GM18870 (cell line): ENCODE results near the gene EFCAB13.
"Not testable (repeated sequence)": the region's sequence is repeated elsewhere in the genome, so short reads cannot be mapped to it uniquely, and the experiment has no call there.

ENCODE experiments used
- ATAC-seq: cut with Tn5 transposase; IDR thresholded peaks from one replicate; pipeline ENCODE4 v1.9.1; 2021; ENCODE audit warnings: moderate library complexity; ENCODE audit not compliant: unreplicated experiment

The EFCAB13 gene

DNA sequence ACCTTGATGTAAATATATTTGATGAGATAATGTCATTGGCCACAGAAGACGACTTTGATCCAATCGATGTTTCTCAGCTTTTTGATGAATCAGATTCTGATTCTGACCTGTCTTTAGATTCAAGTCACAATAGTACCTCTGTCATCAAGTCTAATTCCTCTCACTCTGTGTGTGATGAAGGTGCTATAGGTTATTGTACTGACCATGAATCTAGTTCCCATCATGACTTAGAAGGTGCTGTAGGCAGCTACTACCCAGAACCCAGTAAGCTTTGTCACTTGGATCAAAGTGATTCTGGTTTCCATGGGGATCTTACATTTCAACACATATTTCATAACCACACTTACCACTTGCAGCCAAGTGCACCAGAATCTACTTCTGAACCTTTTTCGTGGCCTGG, 101.5 kb downstream of the EFCAB13 start:
- not testable (repeated sequence) for ATAC-seq

DNA sequence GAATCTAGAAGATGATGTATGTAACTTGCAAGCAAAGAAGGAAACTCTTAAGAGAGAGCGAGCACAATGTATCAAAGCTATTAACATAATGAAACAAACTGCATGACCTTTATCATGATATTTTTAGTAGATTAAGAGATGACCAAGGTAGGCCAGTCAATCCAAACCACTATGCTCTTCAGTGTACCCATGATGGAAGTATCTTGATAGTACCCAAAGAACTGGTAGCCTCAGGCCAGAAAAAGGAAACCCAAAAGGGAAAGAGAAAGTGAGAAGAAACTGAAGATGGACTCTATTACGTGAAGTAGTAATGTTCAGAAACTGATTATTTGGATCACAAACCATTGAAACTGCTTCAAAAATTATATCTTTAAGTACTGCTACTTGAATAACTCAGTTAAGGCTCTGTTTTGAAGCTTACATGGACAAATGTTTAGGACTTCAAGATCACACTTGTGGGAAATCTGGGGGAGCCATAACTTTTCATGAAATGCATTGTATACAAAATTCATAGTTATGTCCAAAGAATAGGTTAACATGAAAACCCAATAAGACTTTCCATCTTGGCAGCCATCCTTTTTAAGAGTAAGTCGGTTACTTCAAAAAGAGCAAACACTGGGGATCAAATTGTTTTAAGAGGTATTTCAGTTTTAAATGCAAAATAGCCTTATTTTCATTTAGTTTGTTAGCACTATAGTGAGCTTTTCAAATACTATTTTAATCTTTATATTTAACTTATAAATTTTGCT, 102.3 kb downstream of the EFCAB13 start:
- not testable (repeated sequence) for ATAC-seq

DNA sequence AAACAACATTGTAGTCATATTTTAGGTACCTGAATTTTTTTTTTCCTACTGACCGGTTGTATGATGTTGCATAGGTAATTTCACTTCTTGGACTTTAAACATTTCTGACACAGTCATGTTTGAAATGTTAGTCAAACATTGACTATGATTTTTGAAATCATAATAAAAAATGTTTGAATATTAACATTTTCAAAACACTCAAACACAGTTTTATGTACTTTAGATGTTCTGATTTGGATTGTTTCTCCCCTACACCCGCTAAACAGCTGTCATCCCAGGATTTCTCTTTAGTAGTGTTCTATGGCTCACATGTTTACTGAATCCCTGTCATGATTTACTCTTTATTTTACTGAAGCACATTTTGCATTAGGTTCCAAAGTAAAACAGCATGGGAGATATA, 104.2 kb downstream of the EFCAB13 start:
- ATAC-seq: no peak

DNA sequence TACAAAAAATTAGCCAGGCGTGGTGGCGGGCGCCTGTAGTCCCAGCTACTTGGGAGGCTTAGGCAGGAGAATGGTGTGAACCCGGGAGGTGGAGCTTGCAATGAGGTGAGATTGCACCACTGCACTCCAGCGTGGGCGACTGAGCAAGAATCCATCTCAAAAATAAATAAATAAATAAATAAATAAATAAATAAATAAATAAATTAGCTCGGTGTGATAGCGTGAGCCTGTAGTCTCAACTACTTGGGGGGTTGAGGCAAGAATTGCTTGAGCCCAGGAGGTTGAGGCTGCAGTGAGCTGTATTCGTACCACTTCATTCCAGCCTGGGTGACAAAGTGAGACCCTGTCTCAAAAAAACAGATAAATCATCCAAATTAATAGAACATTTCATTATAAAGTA, 108.5 kb downstream of the EFCAB13 start:
- ATAC-seq: not testable (repeated sequence)

DNA sequence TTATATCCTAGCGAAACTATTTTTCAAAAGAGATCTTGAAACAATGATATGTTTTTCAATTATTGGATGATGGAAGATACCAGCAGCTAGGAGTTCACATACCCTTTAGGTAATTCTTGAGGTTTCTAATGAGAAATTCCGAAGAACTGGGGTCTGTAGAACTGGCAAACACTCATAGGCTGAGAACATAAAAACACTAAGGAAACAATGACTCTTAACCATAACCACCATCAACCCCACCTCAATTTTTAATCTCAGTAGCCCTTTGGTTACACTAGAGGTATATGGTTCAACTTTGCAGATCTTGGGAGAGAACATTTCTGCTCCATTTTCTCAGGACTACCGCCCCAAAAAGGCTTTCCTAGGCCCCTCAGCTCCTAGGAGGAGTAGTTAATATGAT, 141.4 kb downstream of the EFCAB13 start:
- ATAC-seq: no peak

DNA sequence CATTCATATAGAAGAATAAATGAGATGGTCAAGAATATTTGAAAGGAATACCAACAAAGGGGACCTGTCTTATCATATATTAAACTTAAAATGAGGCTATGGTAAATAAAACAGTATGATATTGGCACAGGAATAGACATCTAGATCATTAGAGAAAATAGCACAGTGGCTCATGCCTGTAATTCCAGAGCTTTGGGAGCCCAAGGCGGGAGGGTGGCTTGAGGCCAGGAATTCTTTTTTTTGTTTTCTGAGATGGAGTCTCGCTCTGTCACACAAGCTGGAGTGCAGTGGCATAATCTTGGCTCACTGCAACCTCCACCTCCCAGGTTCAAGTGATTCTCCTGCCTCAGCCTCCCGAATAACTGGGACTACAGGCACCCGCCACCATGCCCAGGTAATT, 143.2 kb downstream of the EFCAB13 start:
- not testable (repeated sequence) for ATAC-seq

DNA sequence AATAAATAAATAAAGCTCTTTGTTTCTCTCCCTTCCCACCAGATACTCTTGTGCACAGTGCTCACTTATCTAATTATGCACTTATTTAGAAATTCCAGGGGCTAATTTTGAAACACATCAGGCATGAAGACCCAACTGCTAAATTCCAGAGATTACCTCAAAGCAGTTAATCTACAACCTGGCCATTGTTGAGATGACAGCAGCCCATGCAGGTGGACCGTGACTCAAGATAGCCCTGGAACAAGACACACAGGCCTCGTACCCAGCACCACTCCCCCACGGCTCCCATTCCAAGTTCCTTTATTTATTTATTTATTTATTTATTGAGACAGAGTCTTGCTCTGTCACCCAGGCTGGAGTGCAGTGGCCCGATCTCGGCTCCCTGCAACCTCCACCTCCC, 147.1 kb downstream of the EFCAB13 start:
- no peak for ATAC-seq

DNA sequence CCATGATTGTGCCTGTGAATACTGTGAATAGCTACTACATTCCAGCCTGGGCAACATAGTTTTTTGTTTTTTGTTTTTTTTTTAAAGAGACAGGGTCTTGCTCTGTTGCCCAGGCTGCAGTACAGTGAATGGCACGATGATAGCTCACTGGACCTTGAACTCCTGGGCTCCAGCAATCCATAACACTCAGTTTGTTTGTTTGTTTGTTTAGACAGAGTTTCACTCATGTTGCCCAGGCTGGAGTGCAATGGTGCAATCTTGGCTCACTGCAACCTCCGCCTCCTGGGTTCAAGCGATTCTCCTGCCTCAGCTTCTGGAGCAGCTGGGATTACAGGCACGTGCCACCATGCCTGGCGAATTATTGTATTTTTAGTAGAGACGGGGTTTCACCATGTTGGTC, 148.3 kb downstream of the EFCAB13 start:
- not testable (repeated sequence) for ATAC-seq
